Naive B cell (primary cell): ENCODE data around the gene PLXNC1. TPM values are rescaled to one million over a fixed set of nuclear protein-coding genes. Genes with fewer than 3 reads are reported as not detected.
A peak's percentile ranks its signal among the peaks of the same experiment; 100 is the strongest.

ENCODE experiments used
- ATAC-seq, 2 donors: fragments of 150-1000 bp; cut with Tn5 transposase; 2 replicates each; pipeline ENCODE4 v1.10.0; 2021; ENCODE audit warnings: low read depth in 2 of 2, mild to moderate bottlenecking in 2 of 2, moderate library complexity in 2 of 2
- DNase-seq: peaks from one replicate; pipeline ENCODE4 v3.0.0; 2022
- H3K27ac Mint-ChIP-seq, 6 donors: one replicate each; pipeline ENCODE4 v1.8.0; 2020 to 2022; ENCODE audit warnings: mild to moderate bottlenecking in 6 of 6, mixed read lengths in 6 of 6, moderate library complexity in 5 of 6, inconsistent platforms in 2 of 6
- H3K27me3 Mint-ChIP-seq, 3 donors: one replicate each; pipeline ENCODE4 v1.8.0; 2021 to 2022; ENCODE audit warnings: mixed read lengths in 3 of 3, mild to moderate bottlenecking in 1 of 3
- H3K36me3 Mint-ChIP-seq, 2 donors: one replicate each; pipeline ENCODE4 v1.8.0; 2020 to 2022; ENCODE audit warnings: mixed read lengths in 2 of 2, inconsistent platforms in 1 of 2, mild to moderate bottlenecking in 1 of 2
- H3K4me1 Mint-ChIP-seq, 3 donors: one replicate each; pipeline ENCODE4 v1.8.0; 2020 to 2022; ENCODE audit warnings: mixed read lengths in 3 of 3, inconsistent platforms in 1 of 3, mild to moderate bottlenecking in 1 of 3, moderate library complexity in 1 of 3
- H3K4me3 Mint-ChIP-seq, 8 donors: one replicate each; pipeline ENCODE4 v1.8.0; 2020 to 2022; ENCODE audit warnings: mild to moderate bottlenecking in 8 of 8, mixed read lengths in 8 of 8, moderate library complexity in 8 of 8, inconsistent platforms in 2 of 8
- H3K9me3 Mint-ChIP-seq, 7 donors: one replicate each; pipeline ENCODE4 v1.8.0; 2020 to 2022; ENCODE audit warnings: mixed read lengths in 7 of 7, mild to moderate bottlenecking in 5 of 7, inconsistent platforms in 2 of 7, moderate library complexity in 1 of 7
- polyA plus RNA-seq, 6 donors: library from polyadenylated mRNA; unstranded; fragments of 300-500 nt; fragmentation: Illumina TruSeq; gene quantifications; one replicate each; pipeline ENCODE4 v1.2.3, GENCODE V29; 2021; ENCODE audit warnings: low read depth in 6 of 6

PLXNC1 gene
- polyA plus RNA-seq, 6 donors from 2014 or later = 2.1 to 6.9 (median 4.4) TPM

- no peaks in the 10 kb centered on the region for H3K36me3 Mint-ChIP-seq
- H3K27ac Mint-ChIP-seq = peak overlapping the region in 5 of 6 donors; percentile 43 to 96 (median 67)
- H3K9me3 Mint-ChIP-seq = no peaks in the 10 kb centered on the region
- ATAC-seq (peak; percentile 20 to 29), DNase-seq (peak; percentile 41)
- peaks cover 44 to 53% (median 47%) of the 10 kb centered on the region in 3 donors for H3K4me1 Mint-ChIP-seq
- H3K4me3 Mint-ChIP-seq = peak overlapping the region; percentile 90 to 98 (median 96)
- H3K27me3 Mint-ChIP-seq = no peaks in the 10 kb centered on the region
These were observed 2.1 kb downstream of the PLXNC1 start for GRCh38 chr12:94150240-94151121.

- Mint-ChIP-seq H3K4me3 (peak overlapping the region; percentile 80 to 98 (median 95)), H3K4me1 (peaks cover 37 to 50% (median 49%) of the 10 kb centered on the region in 3 donors), H3K27me3 (no peaks in the 10 kb centered on the region), H3K36me3 (no peaks in the 10 kb centered on the region), H3K9me3 (no peaks in the 10 kb centered on the region), H3K27ac (peak overlapping the region in 4 of 6 donors; percentile 50 to 71 (median 60))
- no peak for ATAC-seq
- no peak for DNase-seq
These were observed 3.2 kb downstream of the PLXNC1 start for GRCh38 chr12:94151582-94151981.

- H3K27ac Mint-ChIP-seq = peak overlapping the region in 3 of 6 donors; percentile 27 to 56 (median 35)
- H3K36me3 Mint-ChIP-seq = no peaks in the 10 kb centered on the region
- no peak for DNase-seq
- peak overlapping the region in 7 of 8 donors; percentile 2 to 98 (median 64) for H3K4me3 Mint-ChIP-seq
- no peaks in the 10 kb centered on the region for H3K27me3 Mint-ChIP-seq
- H3K4me1 Mint-ChIP-seq = peaks cover 39 to 49% (median 43%) of the 10 kb centered on the region in 3 donors
- peak in 1 of 2 donors; percentile 6 for ATAC-seq
- no peaks in the 10 kb centered on the region for H3K9me3 Mint-ChIP-seq
These were observed 4.1 kb downstream of the PLXNC1 start for GRCh38 chr12:94152292-94153078.

GRCh38 chr12:94157181-94157580, 8.8 kb downstream of the PLXNC1 start:
- Mint-ChIP-seq H3K36me3 (peaks cover 0 to 4% of the 10 kb centered on the region in 2 donors), H3K4me3 (peak overlapping the region in 2 of 8 donors; percentile 54), H3K27ac (peak overlapping the region in 1 of 6 donors; percentile 46), H3K4me1 (peaks cover 39 to 42% (median 39%) of the 10 kb centered on the region in 3 donors), H3K27me3 (no peaks in the 10 kb centered on the region), H3K9me3 (peaks cover 0 to 3% (median 0%) of the 10 kb centered on the region in 7 donors)
- ATAC-seq = no peak
- DNase-seq = no peak

- peaks cover 0 to 4% (median 0%) of the 10 kb centered on the region in 7 donors for H3K9me3 Mint-ChIP-seq
- ATAC-seq (peak; percentile 60 to 70), DNase-seq (no peak)
- H3K27me3 Mint-ChIP-seq = no peaks in the 10 kb centered on the region
- peaks cover 0 to 4% of the 10 kb centered on the region in 2 donors for H3K36me3 Mint-ChIP-seq
- H3K4me1 Mint-ChIP-seq = peaks cover 31 to 39% (median 34%) of the 10 kb centered on the region in 3 donors
- peak overlapping the region in 4 of 6 donors; percentile 11 to 84 (median 56) for H3K27ac Mint-ChIP-seq
- peak overlapping the region in 6 of 8 donors; percentile 44 to 86 (median 68) for H3K4me3 Mint-ChIP-seq
These were observed 9.6 kb downstream of the PLXNC1 start for GRCh38 chr12:94157981-94158411.

GRCh38 chr12:94158666-94159065, 10.3 kb downstream of the PLXNC1 start:
- ATAC-seq = no peak
- DNase-seq = no peak
- H3K4me1 Mint-ChIP-seq = peaks cover 29 to 34% (median 33%) of the 10 kb centered on the region in 3 donors
- no peak overlapping the region for H3K27ac Mint-ChIP-seq
- peaks cover 0 to 4% of the 10 kb centered on the region in 2 donors for H3K36me3 Mint-ChIP-seq
- H3K27me3 Mint-ChIP-seq = no peaks in the 10 kb centered on the region
- peaks cover 0 to 4% (median 0%) of the 10 kb centered on the region in 7 donors for H3K9me3 Mint-ChIP-seq
- H3K4me3 Mint-ChIP-seq = peak overlapping the region in 1 of 8 donors; percentile 6

GRCh38 chr12:94162108-94162507, 13.7 kb downstream of the PLXNC1 start:
- no peak for ATAC-seq
- Mint-ChIP-seq H3K9me3 (peaks cover 0 to 4% (median 0%) of the 10 kb centered on the region in 7 donors), H3K27ac (no peak overlapping the region), H3K4me1 (peaks cover 32 to 45% (median 38%) of the 10 kb centered on the region in 3 donors), H3K4me3 (peak overlapping the region in 1 of 8 donors; percentile 45), H3K36me3 (peaks cover 0 to 4% of the 10 kb centered on the region in 2 donors), H3K27me3 (no peaks in the 10 kb centered on the region)
- no peak for DNase-seq

- H3K4me3 Mint-ChIP-seq = no peak overlapping the region
- peaks cover 0 to 4% (median 0%) of the 10 kb centered on the region in 7 donors for H3K9me3 Mint-ChIP-seq
- no peaks in the 10 kb centered on the region for H3K27me3 Mint-ChIP-seq
- peak overlapping the region in 1 of 6 donors; percentile 14 for H3K27ac Mint-ChIP-seq
- H3K36me3 Mint-ChIP-seq = peaks cover 0 to 4% of the 10 kb centered on the region in 2 donors
- H3K4me1 Mint-ChIP-seq = peaks cover 17 to 42% (median 41%) of the 10 kb centered on the region in 3 donors
- no peak for DNase-seq
- ATAC-seq = no peak
These were observed 15.5 kb downstream of the PLXNC1 start for GRCh38 chr12:94163850-94164249.

GRCh38 chr12:94165138-94165537, 16.8 kb downstream of the PLXNC1 start:
- peak overlapping the region in 1 of 8 donors; percentile 52 for H3K4me3 Mint-ChIP-seq
- ATAC-seq (no peak), DNase-seq (no peak)
- peaks cover 3 to 8% of the 10 kb centered on the region in 2 donors for H3K36me3 Mint-ChIP-seq
- peaks cover 0 to 4% (median 0%) of the 10 kb centered on the region in 7 donors for H3K9me3 Mint-ChIP-seq
- H3K27ac Mint-ChIP-seq = peak overlapping the region in 4 of 6 donors; percentile 15 to 88 (median 56)
- peaks cover 17 to 34% (median 34%) of the 10 kb centered on the region in 3 donors for H3K4me1 Mint-ChIP-seq
- no peaks in the 10 kb centered on the region for H3K27me3 Mint-ChIP-seq

GRCh38 chr12:94165670-94166364, 17.4 kb downstream of the PLXNC1 start:
- peaks cover 17 to 39% (median 34%) of the 10 kb centered on the region in 3 donors for H3K4me1 Mint-ChIP-seq
- H3K9me3 Mint-ChIP-seq = peaks cover 0 to 4% (median 0%) of the 10 kb centered on the region in 7 donors
- DNase-seq = no peak
- no peak overlapping the region for H3K27ac Mint-ChIP-seq
- H3K36me3 Mint-ChIP-seq = peaks cover 8 to 15% of the 10 kb centered on the region in 2 donors
- H3K27me3 Mint-ChIP-seq = no peaks in the 10 kb centered on the region
- no peak for ATAC-seq
- no peak overlapping the region for H3K4me3 Mint-ChIP-seq

- Mint-ChIP-seq H3K4me1 (peaks cover 19 to 40% (median 34%) of the 10 kb centered on the region in 3 donors), H3K27me3 (no peaks in the 10 kb centered on the region), H3K27ac (peak overlapping the region in 2 of 6 donors; percentile 11 to 12), H3K4me3 (no peak overlapping the region), H3K9me3 (peaks cover 0 to 1% (median 0%) of the 10 kb centered on the region in 7 donors), H3K36me3 (peaks cover 8 to 19% of the 10 kb centered on the region in 2 donors)
- no peak for ATAC-seq
- no peak for DNase-seq
These were observed 18.8 kb downstream of the PLXNC1 start for GRCh38 chr12:94167071-94167755.
